ENCODE measurements around the gene LGSN. TPM values are rescaled to one million over a fixed set of nuclear protein-coding genes. Genes with fewer than 3 reads are reported as not detected.

LGSN gene
- total RNA-seq, result under 0.01 TPM in 1 of 2 replicates, not detected in the other

GRCh38 chr6:63319939-63320338 is at the start of gene LGSN:
Gene LGSN (minus strand): TSS chr6:63319983. CDS start chr6:63319943, 40 bp downstream.

Other genes starting within 250 kb of the LGSN start
- gene FKBP1C, start 108.5 kb downstream of the LGSN start, total RNA-seq, result 0.09 and 0.63 TPM in 2 replicates

Measured in bronchial smooth muscle cell (primary cell).